Sigmoid colon (tissue), 3 donors: ENCODE results near the gene IGF2.

Experiments used
- POLR2A ChIP-seq, 2 donors: fragments of 450-650 bp; IDR thresholded peaks; one replicate each; pipeline ENCODE4 v1.6.1; 2016; ENCODE audit warnings: antibody characterized with exemption in 2 of 2, mild to moderate bottlenecking in 2 of 2, moderate library complexity in 2 of 2
- TF ChIP-seq, protein P1 (sequence below), 4 experiments: fragments of 450-650 bp in 3 of 4; fragments of 200-600 bp in 1 of 4; IDR thresholded peaks; one replicate each; pipeline ENCODE4 v1.5.1; 2016 to 2019; ENCODE audit warnings: antibody characterized with exemption in 4 of 4, mild to moderate bottlenecking in 3 of 4, moderate library complexity in 2 of 4

DNA sequence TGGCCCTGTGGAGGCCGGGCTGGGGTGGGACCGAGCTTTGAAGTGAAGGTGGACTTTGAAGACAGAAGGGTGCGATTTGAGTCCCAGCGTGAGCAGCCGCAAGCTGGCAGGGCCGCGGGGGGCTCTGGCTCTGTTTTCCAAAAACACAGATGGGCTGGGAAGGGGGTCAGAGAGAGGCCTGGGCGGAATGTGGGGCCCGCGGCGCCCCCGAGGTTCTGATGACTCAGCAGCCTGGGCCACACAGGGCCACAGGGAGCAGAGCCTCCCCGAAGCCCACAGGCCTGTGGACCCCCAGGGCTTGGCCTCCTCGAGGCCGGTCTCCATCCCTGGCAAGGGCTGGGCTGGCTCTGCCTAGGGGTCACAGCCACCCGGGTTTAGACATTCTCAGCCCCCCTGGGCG lies 15.7 kb upstream of the IGF2 start:
- TF ChIP-seq, protein P1, sequence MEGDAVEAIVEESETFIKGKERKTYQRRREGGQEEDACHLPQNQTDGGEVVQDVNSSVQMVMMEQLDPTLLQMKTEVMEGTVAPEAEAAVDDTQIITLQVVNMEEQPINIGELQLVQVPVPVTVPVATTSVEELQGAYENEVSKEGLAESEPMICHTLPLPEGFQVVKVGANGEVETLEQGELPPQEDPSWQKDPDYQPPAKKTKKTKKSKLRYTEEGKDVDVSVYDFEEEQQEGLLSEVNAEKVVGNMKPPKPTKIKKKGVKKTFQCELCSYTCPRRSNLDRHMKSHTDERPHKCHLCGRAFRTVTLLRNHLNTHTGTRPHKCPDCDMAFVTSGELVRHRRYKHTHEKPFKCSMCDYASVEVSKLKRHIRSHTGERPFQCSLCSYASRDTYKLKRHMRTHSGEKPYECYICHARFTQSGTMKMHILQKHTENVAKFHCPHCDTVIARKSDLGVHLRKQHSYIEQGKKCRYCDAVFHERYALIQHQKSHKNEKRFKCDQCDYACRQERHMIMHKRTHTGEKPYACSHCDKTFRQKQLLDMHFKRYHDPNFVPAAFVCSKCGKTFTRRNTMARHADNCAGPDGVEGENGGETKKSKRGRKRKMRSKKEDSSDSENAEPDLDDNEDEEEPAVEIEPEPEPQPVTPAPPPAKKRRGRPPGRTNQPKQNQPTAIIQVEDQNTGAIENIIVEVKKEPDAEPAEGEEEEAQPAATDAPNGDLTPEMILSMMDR (IDR thresholded peaks at IDR 0.05), result no peak
- TF ChIP-seq POLR2A (IDR thresholded peaks at IDR 0.05), result no peak
